GM18508 (cell line): Measurements from ENCODE around the gene RAPGEF4.

Experiments
- ATAC-seq: cut with Tn5 transposase; IDR thresholded peaks from one replicate; pipeline ENCODE4 v1.9.1; 2021; ENCODE audit warnings: moderate number of reproducible peaks; ENCODE audit not compliant: insufficient read depth, unreplicated experiment

Gene RAPGEF4

GRCh38 chr2:173048522-173048896 is 312.9 kb downstream of the RAPGEF4 start:
- no peak for ATAC-seq

- ATAC-seq: peak; percentile 85
Observed at GRCh38 chr2:173048897-173049661, 313.4 kb downstream of the RAPGEF4 start.

- no peak for ATAC-seq
Observed at GRCh38 chr2:173049831-173050230, 314.2 kb downstream of the RAPGEF4 start.

- ATAC-seq: no peak
Observed at GRCh38 chr2:173050684-173051083, 315.0 kb downstream of the RAPGEF4 start.

GRCh38 chr2:173051463-173052215 is 316.0 kb downstream of the RAPGEF4 start:
- no peak for ATAC-seq

GRCh38 chr2:173053043-173053699 is 317.5 kb downstream of the RAPGEF4 start:
- ATAC-seq: no peak

GRCh38 chr2:173054466-173054865 is 318.8 kb downstream of the RAPGEF4 start:
- ATAC-seq: no peak

- ATAC-seq: no peak
Observed at GRCh38 chr2:173056705-173057364, 321.2 kb downstream of the RAPGEF4 start.

- ATAC-seq: no peak
Observed at GRCh38 chr2:173058097-173058496, 322.5 kb downstream of the RAPGEF4 start.

GRCh38 chr2:173058673-173059072 is 323.0 kb downstream of the RAPGEF4 start:
- ATAC-seq: no peak

GRCh38 chr2:173059292-173059691 is 323.6 kb downstream of the RAPGEF4 start:
- ATAC-seq: no peak

- ATAC-seq: no peak
Observed at GRCh38 chr2:173059971-173060461, 324.4 kb downstream of the RAPGEF4 start.

GRCh38 chr2:173062801-173063200 is 327.2 kb downstream of the RAPGEF4 start:
- ATAC-seq: no peak

- ATAC-seq: no peak
Observed at GRCh38 chr2:173064151-173064805, 328.6 kb downstream of the RAPGEF4 start.

- no peak for ATAC-seq
Observed at GRCh38 chr2:173066887-173067676, 331.4 kb downstream of the RAPGEF4 start.

- no peak for ATAC-seq
Observed at GRCh38 chr2:173075056-173075780, 339.6 kb downstream of the RAPGEF4 start.

- ATAC-seq: no peak
Observed at GRCh38 chr2:173075781-173076580, 340.3 kb downstream of the RAPGEF4 start, which contains the start of gene MAP3K20. Gene MAP3K20, plus strand, starts transcription at chr2:173075846. Its CDS starts 15,186 bp downstream, at chr2:173091032.
